K562 (cell line): Measurements from ENCODE around the gene KLHL30. TPM values are rescaled to one million over a fixed set of nuclear protein-coding genes. Genes with fewer than 3 reads are reported as not detected.

Experiments
- ATAC-seq: fragments of 200-7000 bp; cut with Tn5 transposase; 3 replicates; pipeline ENCODE4 v1.9.1; 2020; ENCODE audit warnings: moderate library complexity
- BruUV-seq: library from RNA; stranded (reverse); fragments of 400-500 nt; replicated peaks from 2 replicates; lab custom pipeline; 2021; lab: Mats Ljungman, UMichigan
- CTCF ChIA-PET: fragments of 300-600 bp; formaldehyde crosslinking; extraction: SDS; loops from one replicate; lab custom pipeline; 2021; ENCODE audit warnings: low intra/inter-chr PET ratio; lab: Yijun Ruan, JAX
- POLR2A ChIA-PET: fragments of 300-600, 350-650 bp; sonication (Branson Sonifier 250); formaldehyde crosslinking; extraction: SDS; loops from one replicate; lab custom pipeline; 2021; ENCODE audit warnings: antibody characterized with exemption, inconsistent platforms; lab: Yijun Ruan, JAX
- DNase-seq, 4 experiments: peaks; one replicate each; pipeline versions ENCODE4 v3.0.0 to v3.0.0-alpha.2; 2011 to 2018; ENCODE audit warnings: low spot score in 3 of 4, mixed read lengths in 3 of 4; ENCODE audit errors: extremely low read depth in 1 of 4
- FAIRE-seq: peaks from 2 replicates; lab custom pipeline; 2011; peaks lifted over from hg19 to GRCh38; lab: Jason Lieb, UNC
- H2AFZ ChIP-seq: 2 replicates; pipeline ENCODE4 v1.6.0; 2011; ENCODE audit warnings: low read depth, low read length, control low read depth, inconsistent platforms
- H3K27ac ChIP-seq: fragments of 200-600 bp; 3 replicates; pipeline ENCODE4 v1.8.0; 2011; ENCODE audit warnings: low read depth, mild to moderate bottlenecking, control low read depth, inconsistent platforms, low read length, moderate library complexity, mixed read lengths; ENCODE audit errors: extremely low read depth
- H3K27me3 ChIP-seq, 2 experiments: fragments of 300-600 bp in 1 of 2; 2 replicates in 1 of 2; 3 replicates in 1 of 2; pipeline versions ENCODE4 v1.6.0 to v1.8.0; 2011; ENCODE audit warnings: inconsistent platforms in 2 of 2, low read length in 2 of 2, mild to moderate bottlenecking in 1 of 2, mixed read lengths in 1 of 2, moderate library complexity in 1 of 2; ENCODE audit not compliant: control insufficient read depth in 2 of 2, insufficient read depth in 2 of 2
- H3K36me3 ChIP-seq: fragments of 300-600 bp; 3 replicates; pipeline ENCODE4 v1.8.0; 2011; ENCODE audit warnings: mild to moderate bottlenecking, low read length, inconsistent platforms; ENCODE audit not compliant: control insufficient read depth, insufficient read depth
- H3K4me1 ChIP-seq, 2 experiments: fragments of 200-600 bp in 1 of 2; replicated peaks in 1 of 2; 2 replicates in 1 of 2; 3 replicates in 1 of 2; pipeline versions ENCODE4 v1.5.1 to v1.8.0; 2011; ENCODE audit warnings: inconsistent platforms in 2 of 2, low read length in 2 of 2, mild to moderate bottlenecking in 1 of 2, mixed read lengths in 1 of 2, moderate library complexity in 1 of 2; ENCODE audit not compliant: control insufficient read depth in 2 of 2, insufficient read depth in 2 of 2
- H3K4me2 ChIP-seq: 2 replicates; pipeline ENCODE4 v1.6.1; 2011; ENCODE audit warnings: low read length, control low read depth, inconsistent platforms, mixed read lengths; ENCODE audit not compliant: insufficient read depth
- H3K4me3 ChIP-seq: fragments of 200-600 bp; sonication (generic), shearing (Covaris generic); 2 replicates; pipeline ENCODE4 v1.5.1; 2016; ENCODE audit warnings: control low read depth, inconsistent platforms
- H3K79me2 ChIP-seq: fragments of 200-600 bp; 3 replicates; pipeline ENCODE4 v1.8.0; 2011; ENCODE audit warnings: low read length, inconsistent platforms; ENCODE audit not compliant: control insufficient read depth, insufficient read depth
- H3K9ac ChIP-seq, 2 experiments: 2 replicates each; pipeline versions ENCODE4 v1.6.0 to v1.6.1; 2011; ENCODE audit warnings: low read depth in 2 of 2, low read length in 2 of 2, control low read depth in 1 of 2, inconsistent platforms in 1 of 2, mild to moderate bottlenecking in 1 of 2, mixed read lengths in 1 of 2; ENCODE audit not compliant: insufficient read depth in 1 of 2
- H3K9me1 ChIP-seq: one replicate; pipeline ENCODE4 v1.6.0; 2011; ENCODE audit warnings: inconsistent platforms, mild to moderate bottlenecking, low read length, moderate library complexity; ENCODE audit not compliant: control insufficient read depth, insufficient read depth
- H3K9me3 ChIP-seq: replicated peaks from 2 replicates; pipeline ENCODE4 v1.5.1; 2011; ENCODE audit warnings: low read depth, low read length, inconsistent platforms; ENCODE audit not compliant: control insufficient read depth, insufficient read depth
- H4K20me1 ChIP-seq: replicated peaks from 2 replicates; pipeline ENCODE4 v1.6.1; 2011; ENCODE audit warnings: low read length, inconsistent platforms, mixed read lengths; ENCODE audit not compliant: control insufficient read depth, insufficient read depth
- CC2D1A ChIP-seq: fragments of 450-650 bp; IDR thresholded peaks from 2 replicates; pipeline ENCODE4 v1.6.1; 2017; ENCODE audit warnings: mild to moderate bottlenecking
- DIDO1 ChIP-seq: fragments of 450-650 bp; IDR thresholded peaks from 2 replicates; pipeline ENCODE4 v1.6.1; 2016; ENCODE audit warnings: low read depth, missing biosample characterization, missing genetic modification characterization
- HDAC2 ChIP-seq: fragments of 450-650 bp; IDR thresholded peaks from 2 replicates; pipeline ENCODE4 v1.6.1; 2016; ENCODE audit warnings: mild to moderate bottlenecking
- JUN ChIP-seq, 2 experiments: sonication (generic) in 1 of 2; formaldehyde crosslinking in 1 of 2; IDR thresholded peaks; 2 replicates each; pipeline versions ENCODE4 v1.6.1 to v1.8.0; 2012 to 2022; ENCODE audit warnings: borderline replicate concordance in 2 of 2, mild to moderate bottlenecking in 2 of 2, improper control_type of control experiment in 1 of 2, low read depth in 1 of 2, low read length in 1 of 2, missing genetic modification reagents in 1 of 2
- SREBF2 ChIP-seq: sonication (generic); formaldehyde crosslinking; IDR thresholded peaks from 2 replicates; pipeline ENCODE4 v1.4.0; 2020; ENCODE audit warnings: mild to moderate bottlenecking, missing genetic modification reagents
- ZNF174 ChIP-seq: fragments of 250-450 bp; sonication (Bioruptor Pico); IDR thresholded peaks from 2 replicates; pipeline ENCODE4 v1.4.0; 2020; ENCODE audit warnings: mild to moderate bottlenecking
- ZNF354B ChIP-seq: fragments of 250-450 bp; sonication (Bioruptor Pico); IDR thresholded peaks from 2 replicates; pipeline ENCODE4 v1.4.0; 2020
- WGBS: fragments of 100-300 bp; shearing (Covaris generic); methylation state at CpG from one replicate; pipeline ENCODE4 v1.1.6; 2016; ENCODE audit warnings: low coverage, mixed read lengths; ENCODE audit not compliant: insufficient coverage; ENCODE audit errors: missing lambda C conversion rate; 5-methylcytosine and 5-hydroxymethylcytosine counted together
- in situ Hi-C: fragments of 300-500 bp; cut with MboI; formaldehyde crosslinking; loops from 4 replicates; pipeline ENCODE4 v1.15.0; 2018; ENCODE audit warnings: inconsistent platforms, mixed read lengths
- intact Hi-C: fragments of 100-400 bp; cut with micrococcal nuclease; formaldehyde crosslinking; loops from 2 replicates; pipeline ENCODE4 v1.14.2; 2022
- polyA plus RNA-seq, 8 experiments: library from polyadenylated mRNA; depleted of rRNA in 4 of 8; stranded (reverse) in 5 of 8; unstranded in 3 of 8; fragments of >200 nt; fragmentation: Nextera tagmentation in 2 of 8; fragmentation: Illumina TruSeq in 1 of 8; extraction: Ambion mirVana in 2 of 8; extraction: Trizol in 1 of 8; gene quantifications; 2 replicates each; pipeline versions ENCODE4 v1.2.1 to v1.2.3, GENCODE V29; 2011 to 2014; ENCODE audit warnings: inconsistent platforms in 1 of 8, missing spikeins in 1 of 8
- total RNA-seq, 7 experiments: library from RNA; depleted of rRNA in 6 of 7; stranded (reverse); fragments of >200 nt in 6 of 7; fragmentation: Illumina TruSeq in 2 of 7; extraction: Trizol in 2 of 7; gene quantifications; 2 replicates each; pipeline versions ENCODE4 v1.2.1 to v1.2.3, GENCODE V29; 2011 to 2021; ENCODE audit warnings: low replicate concordance in 1 of 7
- TF ChIP-seq, protein P1 (sequence below): fragments of 250-450 bp; sonication (Bioruptor Pico); IDR thresholded peaks from 2 replicates; pipeline ENCODE4 v1.8.0; 2021; ENCODE audit warnings: borderline replicate concordance, mild to moderate bottlenecking, moderate library complexity; ENCODE audit not compliant: poor library complexity, severe bottlenecking
- TF ChIP-seq, protein P2 (sequence below): fragments of 450-650 bp; formaldehyde crosslinking; conservative IDR thresholded peaks from 2 replicates; pipeline ENCODE4 v1.4.0; 2022; ENCODE audit warnings: mild to moderate bottlenecking, missing genetic modification characterization
- TF ChIP-seq, protein P3 (sequence below): fragments of 200-800 bp; sonication (Bioruptor generic); IDR thresholded peaks from 2 replicates; pipeline ENCODE4 v1.6.1; 2017; ENCODE audit warnings: missing genetic modification characterization, missing compliant biosample characterization

Gene KLHL30
- total and polyA plus RNA-seq, 9 of the 15 experiments (the other 6 are each of a cell fraction or from before 2014, with no cell fraction given) = 0.04 TPM; not detected in 8

DNA sequence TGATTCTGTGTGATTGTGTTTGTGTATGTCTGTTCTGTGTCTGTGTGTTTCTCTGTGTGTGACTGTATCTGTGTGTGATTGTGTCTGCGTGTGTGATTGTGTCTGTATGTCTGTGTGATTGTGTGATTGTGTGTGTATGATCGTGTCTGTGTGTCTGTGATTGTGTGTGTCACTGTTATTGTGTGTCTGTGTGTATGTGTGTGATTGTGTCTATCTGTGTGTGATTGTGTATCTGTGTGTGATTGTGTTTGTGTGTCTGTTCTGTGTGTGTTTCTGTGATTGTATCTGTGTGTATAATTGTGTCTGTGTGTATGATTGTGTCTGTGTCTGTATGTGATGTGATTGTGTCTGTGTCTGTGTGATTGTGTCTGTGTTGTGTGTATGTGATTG, 11.7 kb upstream of the KLHL30 start:
- peak overlapping the region; percentile 10; the same call in 1 of the 2 replicates for H3K4me2 ChIP-seq

More for the DNA sequence above, 11.7 kb upstream of the KLHL30 start:
- ATAC-seq (no peak), DNase-seq (no peak), FAIRE-seq (no peak)
- H3K36me3 ChIP-seq = no peaks in the 10 kb centered on the region
- no peaks in the 10 kb centered on the region for H3K79me2 ChIP-seq
- H3K27me3 ChIP-seq = peaks cover 8 to 50% of the 10 kb centered on the region in 2 experiments; a peak in 4 of 5 replicates
- peak overlapping the region; percentile 83 for H2AFZ ChIP-seq
- no peak overlapping the region for H3K4me3 ChIP-seq
- WGBS = 55% methylated on average over 2 of the region's 2 CpGs
- H3K4me1 ChIP-seq = peaks cover 0 to 51% of the 10 kb centered on the region in 2 experiments; a peak in 3 of 5 replicates
- no peak overlapping the region for H3K9ac ChIP-seq
- in situ Hi-C loops (no loop called here), intact Hi-C loops (no loop called here)
- POLR2A ChIA-PET = interaction anchor here (0.5 to 0.6 kb wide), 2 partner anchors 10 to 213 kb away, joined by 3 to 4 read pairs; no protein-coding TSS in a partner anchor
- 0 out of 2 replicates have a peak, but pooled peaks cover 2% of the 10 kb centered on the region for H3K9me3 ChIP-seq
- TF ChIP-seq, protein P1, sequence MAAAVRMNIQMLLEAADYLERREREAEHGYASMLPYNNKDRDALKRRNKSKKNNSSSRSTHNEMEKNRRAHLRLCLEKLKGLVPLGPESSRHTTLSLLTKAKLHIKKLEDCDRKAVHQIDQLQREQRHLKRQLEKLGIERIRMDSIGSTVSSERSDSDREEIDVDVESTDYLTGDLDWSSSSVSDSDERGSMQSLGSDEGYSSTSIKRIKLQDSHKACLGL (CRISPR knock-in tag) = no peak
- TF ChIP-seq ZNF354B (CRISPR knock-in tag) (no peak), CC2D1A (no peak), SREBF2 (no peak), DIDO1 (tag) (no peak), ZNF174 (CRISPR knock-in tag) (no peak), HDAC2 (no peak), JUN (IDR thresholded peaks at IDR 0.05; ENCODE audit: borderline replicate concordance, low read depth, low read length) (no peak), JUN (CRISPR knock-in tag; IDR thresholded peaks at IDR 0.05; ENCODE audit: borderline replicate concordance) (no peak)
- TF ChIP-seq, protein P2, sequence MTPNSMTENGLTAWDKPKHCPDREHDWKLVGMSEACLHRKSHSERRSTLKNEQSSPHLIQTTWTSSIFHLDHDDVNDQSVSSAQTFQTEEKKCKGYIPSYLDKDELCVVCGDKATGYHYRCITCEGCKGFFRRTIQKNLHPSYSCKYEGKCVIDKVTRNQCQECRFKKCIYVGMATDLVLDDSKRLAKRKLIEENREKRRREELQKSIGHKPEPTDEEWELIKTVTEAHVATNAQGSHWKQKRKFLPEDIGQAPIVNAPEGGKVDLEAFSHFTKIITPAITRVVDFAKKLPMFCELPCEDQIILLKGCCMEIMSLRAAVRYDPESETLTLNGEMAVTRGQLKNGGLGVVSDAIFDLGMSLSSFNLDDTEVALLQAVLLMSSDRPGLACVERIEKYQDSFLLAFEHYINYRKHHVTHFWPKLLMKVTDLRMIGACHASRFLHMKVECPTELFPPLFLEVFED = no peak
- TF ChIP-seq, protein P3, sequence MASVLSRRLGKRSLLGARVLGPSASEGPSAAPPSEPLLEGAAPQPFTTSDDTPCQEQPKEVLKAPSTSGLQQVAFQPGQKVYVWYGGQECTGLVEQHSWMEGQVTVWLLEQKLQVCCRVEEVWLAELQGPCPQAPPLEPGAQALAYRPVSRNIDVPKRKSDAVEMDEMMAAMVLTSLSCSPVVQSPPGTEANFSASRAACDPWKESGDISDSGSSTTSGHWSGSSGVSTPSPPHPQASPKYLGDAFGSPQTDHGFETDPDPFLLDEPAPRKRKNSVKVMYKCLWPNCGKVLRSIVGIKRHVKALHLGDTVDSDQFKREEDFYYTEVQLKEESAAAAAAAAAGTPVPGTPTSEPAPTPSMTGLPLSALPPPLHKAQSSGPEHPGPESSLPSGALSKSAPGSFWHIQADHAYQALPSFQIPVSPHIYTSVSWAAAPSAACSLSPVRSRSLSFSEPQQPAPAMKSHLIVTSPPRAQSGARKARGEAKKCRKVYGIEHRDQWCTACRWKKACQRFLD (CRISPR knock-in tag) = no peak
- no peak overlapping the region for H3K27ac ChIP-seq
- CTCF ChIA-PET = no interaction called here
- no peaks in the 10 kb centered on the region for H3K9me1 ChIP-seq
- H4K20me1 ChIP-seq = no peaks in the 10 kb centered on the region
- BruUV-seq = no TSS peak
